NT2/D1 (cell line): Measurements from ENCODE around the gene BEGAIN.

ENCODE experiments used
- DNase-seq: peaks from one replicate; pipeline ENCODE4 v3.0.0-alpha.2; 2011; ENCODE audit warnings: low read depth, low spot score
- H3K27me3 ChIP-seq: 2 replicates; pipeline ENCODE4 v1.6.0; 2011; ENCODE audit warnings: mild to moderate bottlenecking; ENCODE audit not compliant: insufficient read length, insufficient read depth
- H3K36me3 ChIP-seq: 2 replicates; pipeline ENCODE4 v1.6.1; 2011; ENCODE audit warnings: mild to moderate bottlenecking, low read length, mixed read lengths; ENCODE audit not compliant: insufficient read depth, insufficient read length
- H3K4me1 ChIP-seq: 2 replicates; pipeline ENCODE4 v1.5.1; 2011; ENCODE audit not compliant: insufficient read depth, insufficient read length
- H3K4me3 ChIP-seq: 2 replicates; pipeline ENCODE4 v1.5.1; 2011; ENCODE audit warnings: low read depth; ENCODE audit not compliant: insufficient read length
- H3K9ac ChIP-seq: 2 replicates; pipeline ENCODE4 v1.6.0; 2011; ENCODE audit warnings: low read depth; ENCODE audit not compliant: insufficient read length
- H3K9me3 ChIP-seq: 2 replicates; pipeline ENCODE4 v1.5.1; 2011; ENCODE audit warnings: mild to moderate bottlenecking, low read length; ENCODE audit not compliant: insufficient read depth
- SUZ12 ChIP-seq: IDR thresholded peaks from 2 replicates; pipeline ENCODE4 v1.6.1; 2011; ENCODE audit not compliant: insufficient read length, insufficient read depth; ENCODE audit errors: extremely low read depth
- YY1 ChIP-seq: IDR thresholded peaks from 2 replicates; pipeline ENCODE4 v1.6.1; 2011; ENCODE audit not compliant: insufficient read length, insufficient read depth
- ZNF274 ChIP-seq: IDR thresholded peaks from 2 replicates; pipeline ENCODE4 v1.6.1; 2011; ENCODE audit warnings: mild to moderate bottlenecking, low read depth, low read length

BEGAIN gene

DNA sequence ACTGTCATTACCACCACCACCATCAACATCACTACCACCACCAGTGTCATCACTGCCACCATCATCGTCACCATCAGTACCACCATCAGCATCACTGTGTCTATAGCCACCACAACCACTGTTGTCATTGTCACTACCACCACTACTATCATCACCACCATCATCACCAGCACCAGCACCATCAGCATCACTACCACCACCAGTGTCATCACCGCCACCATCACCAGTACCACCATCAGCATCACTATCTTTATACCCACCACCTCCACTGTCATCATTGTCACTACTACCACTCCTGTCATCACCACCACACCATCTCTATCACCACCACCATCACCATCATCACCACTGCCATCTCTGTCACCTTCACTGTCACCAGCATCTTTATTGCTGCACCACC lies 60.6 kb downstream of the BEGAIN start:
- no peaks in the 10 kb centered on the region for H3K27me3 ChIP-seq
- H3K36me3 ChIP-seq = peaks cover 7% of the 10 kb centered on the region
- no peaks in the 10 kb centered on the region for H3K9me3 ChIP-seq
- no peak overlapping the region for H3K9ac ChIP-seq
- no peak overlapping the region for H3K4me3 ChIP-seq
- peaks cover 3% of the 10 kb centered on the region for H3K4me1 ChIP-seq
- DNase-seq = no peak
- TF ChIP-seq YY1 (no peak), SUZ12 (no peak), ZNF274 (no peak)

DNA sequence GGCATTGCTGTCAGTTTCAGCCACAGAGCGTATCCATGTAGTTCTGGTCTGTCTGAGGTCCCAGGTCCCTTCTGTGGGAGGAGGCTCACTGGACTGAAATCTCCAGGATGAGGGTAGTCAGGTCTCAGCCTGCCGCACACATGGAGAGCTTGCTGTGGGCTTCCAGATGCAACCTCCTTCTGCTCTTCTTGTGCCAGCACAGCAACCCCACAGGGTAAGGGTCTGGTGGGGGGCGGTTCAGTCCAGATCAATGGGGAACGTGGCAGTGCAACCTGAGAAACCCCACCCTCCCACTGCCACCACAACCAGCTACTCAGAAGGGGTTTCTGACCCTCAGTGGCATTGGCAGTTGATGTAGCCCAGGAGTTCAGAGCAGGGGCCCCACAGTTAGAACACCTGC lies 61.2 kb downstream of the BEGAIN start:
- Histone ChIP-seq H3K27me3 (no peaks in the 10 kb centered on the region), H3K9me3 (no peaks in the 10 kb centered on the region), H3K36me3 (peaks cover 7% of the 10 kb centered on the region), H3K4me1 (peaks cover 3% of the 10 kb centered on the region), H3K4me3 (no peak overlapping the region), H3K9ac (no peak overlapping the region)
- TF ChIP-seq SUZ12 (no peak), YY1 (no peak), ZNF274 (no peak)
- DNase-seq = no peak

DNA sequence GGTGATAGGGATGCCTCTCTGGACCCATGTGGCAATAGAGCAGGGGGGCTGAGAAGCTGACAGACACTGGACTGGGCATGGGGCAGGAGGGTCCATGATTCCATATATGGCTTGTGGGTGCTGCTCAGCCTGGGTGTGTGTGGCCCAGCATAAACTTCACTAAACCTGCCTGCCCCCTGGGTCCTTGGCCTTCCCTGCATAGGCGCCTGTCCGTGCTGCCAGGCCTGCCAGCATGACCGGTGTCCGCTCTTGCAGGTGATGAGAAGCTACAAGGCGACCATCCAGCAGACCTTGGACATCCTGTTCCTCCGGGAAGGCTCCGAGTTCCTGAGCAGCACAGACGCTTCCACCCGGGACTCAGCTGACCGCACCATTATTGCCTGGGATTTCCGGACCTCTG lies 61.6 kb downstream of the BEGAIN start:
- Histone ChIP-seq H3K36me3 (peaks cover 7% of the 10 kb centered on the region), H3K9me3 (no peaks in the 10 kb centered on the region), H3K9ac (no peak overlapping the region), H3K4me1 (no peaks in the 10 kb centered on the region), H3K4me3 (no peak overlapping the region), H3K27me3 (no peaks in the 10 kb centered on the region)
- TF ChIP-seq YY1 (no peak), ZNF274 (no peak), SUZ12 (no peak)
- DNase-seq = no peak

DNA sequence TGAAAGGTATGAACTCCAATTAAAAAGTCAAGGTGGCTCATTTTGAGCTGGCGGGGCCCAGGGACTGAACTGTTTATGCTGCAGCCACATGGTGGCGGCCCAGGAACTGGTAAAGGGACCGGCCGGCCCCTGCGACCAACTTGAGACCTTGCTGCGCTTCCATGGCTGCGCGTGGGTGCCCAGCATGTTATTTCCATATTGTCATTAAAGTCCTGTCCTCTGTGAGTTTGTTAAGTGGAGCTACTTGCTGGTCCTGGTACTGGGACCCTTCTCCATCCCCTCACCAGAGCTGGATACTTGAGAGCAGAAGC lies 62.3 kb downstream of the BEGAIN start:
- Histone ChIP-seq H3K4me3 (no peak overlapping the region), H3K4me1 (no peaks in the 10 kb centered on the region), H3K9me3 (no peaks in the 10 kb centered on the region), H3K9ac (no peak overlapping the region), H3K36me3 (peaks cover 7% of the 10 kb centered on the region), H3K27me3 (no peaks in the 10 kb centered on the region)
- TF ChIP-seq YY1 (no peak), SUZ12 (no peak), ZNF274 (no peak)
- no peak for DNase-seq

DNA sequence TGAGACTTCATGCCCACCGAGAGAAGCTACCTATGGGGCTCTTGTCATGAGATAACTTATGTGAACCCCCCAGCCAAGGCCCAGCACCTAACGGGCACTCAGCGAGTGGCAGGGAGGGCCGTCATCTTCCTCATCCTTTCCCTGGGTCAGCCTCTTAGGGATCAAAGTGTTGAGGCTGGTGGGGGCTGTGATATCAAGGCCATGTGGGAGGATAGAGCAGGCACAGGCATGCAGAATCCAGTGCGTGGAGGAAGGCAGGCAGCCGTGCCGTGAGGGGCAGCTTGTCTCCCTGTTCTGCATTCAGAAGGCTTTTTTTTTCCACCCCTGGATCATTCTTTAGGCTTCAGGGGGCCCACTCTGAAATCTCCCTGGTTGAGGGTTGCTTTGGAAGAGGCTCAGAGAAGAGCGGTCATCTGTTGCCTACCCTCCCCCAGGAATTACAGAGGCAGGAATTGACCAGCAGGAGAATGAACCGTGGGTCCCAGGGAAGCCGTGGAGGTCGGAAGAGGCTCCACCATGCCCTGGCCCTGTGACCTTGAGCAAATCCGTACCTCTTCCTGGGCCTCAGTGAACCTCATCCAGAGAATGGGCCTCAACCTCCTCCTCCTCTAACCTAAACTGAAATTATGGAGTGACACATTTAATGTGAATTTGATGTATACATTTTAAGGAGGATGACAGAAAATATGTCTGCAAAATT lies 62.8 kb downstream of the BEGAIN start:
- Histone ChIP-seq H3K27me3 (no peaks in the 10 kb centered on the region), H3K4me3 (no peak overlapping the region), H3K36me3 (peaks cover 7% of the 10 kb centered on the region), H3K9ac (no peak overlapping the region), H3K9me3 (no peaks in the 10 kb centered on the region), H3K4me1 (no peaks in the 10 kb centered on the region)
- DNase-seq = no peak
- no peak for TF ChIP-seq SUZ12

DNA sequence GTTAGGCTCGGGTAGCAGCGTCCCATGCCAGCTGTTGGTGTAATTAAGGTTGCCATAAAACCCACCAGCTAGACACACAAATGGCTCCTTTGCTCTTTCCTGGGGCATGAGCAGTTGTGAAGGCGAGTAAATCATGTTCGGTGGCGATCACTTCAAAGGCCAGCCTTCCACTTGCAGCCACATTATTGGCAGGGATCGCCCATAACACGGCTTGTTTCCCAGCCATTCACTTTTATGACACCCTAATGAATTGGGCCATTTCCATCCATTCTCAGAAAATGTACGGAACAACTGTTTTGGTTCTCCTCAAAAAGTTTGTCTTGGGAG lies 63.4 kb downstream of the BEGAIN start:
- Histone ChIP-seq H3K4me1 (no peaks in the 10 kb centered on the region), H3K4me3 (no peak overlapping the region), H3K27me3 (no peaks in the 10 kb centered on the region), H3K9ac (no peak overlapping the region), H3K36me3 (peaks cover 7% of the 10 kb centered on the region), H3K9me3 (no peaks in the 10 kb centered on the region)
- TF ChIP-seq YY1 = no peak
- no peak for TF ChIP-seq SUZ12
- TF ChIP-seq ZNF274 = no peak
- no peak for DNase-seq

DNA sequence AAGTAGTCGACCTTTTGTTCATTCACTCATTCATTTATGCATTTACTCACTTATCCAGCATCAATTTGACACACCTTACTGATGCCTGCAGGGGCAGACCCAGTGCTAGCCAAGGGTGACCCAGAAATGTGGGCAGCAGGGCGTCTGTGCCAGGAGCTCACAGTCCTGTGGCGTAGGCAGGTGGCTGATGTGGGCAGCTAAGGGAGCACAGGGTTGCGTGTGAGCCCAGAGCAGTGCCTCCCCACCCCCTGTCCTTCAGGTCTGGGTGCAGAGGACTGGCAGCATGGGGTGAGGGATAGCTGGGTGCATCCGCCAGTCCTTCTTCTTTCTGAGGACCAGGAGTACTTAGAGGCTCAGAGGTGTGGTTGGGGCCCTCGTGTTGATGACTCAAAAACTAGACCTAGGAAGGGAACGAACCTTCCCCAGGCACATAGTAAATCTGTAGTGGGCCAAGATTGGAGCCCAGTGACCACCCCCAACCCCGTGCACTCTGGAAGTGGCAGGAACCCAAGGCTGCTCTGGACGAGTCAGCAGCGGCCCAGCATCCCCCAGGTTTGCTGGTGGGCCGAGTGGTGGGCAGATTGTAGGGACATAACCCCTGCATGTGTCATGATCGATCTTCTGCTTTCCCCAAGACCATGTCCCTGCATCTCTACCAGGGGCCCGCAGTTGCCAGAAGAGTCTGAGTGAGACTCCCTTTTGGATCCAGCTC lies 63.9 kb downstream of the BEGAIN start:
- H3K9ac ChIP-seq = no peak overlapping the region
- H3K36me3 ChIP-seq = peaks cover 7% of the 10 kb centered on the region
- no peak overlapping the region for H3K4me3 ChIP-seq
- DNase-seq = no peak
- no peak for TF ChIP-seq YY1
- no peak for TF ChIP-seq ZNF274
- no peak for TF ChIP-seq SUZ12
- no peaks in the 10 kb centered on the region for H3K4me1 ChIP-seq
- no peaks in the 10 kb centered on the region for H3K9me3 ChIP-seq
- no peaks in the 10 kb centered on the region for H3K27me3 ChIP-seq
